ENCODE measurements around the gene FKBP5.

DNA sequence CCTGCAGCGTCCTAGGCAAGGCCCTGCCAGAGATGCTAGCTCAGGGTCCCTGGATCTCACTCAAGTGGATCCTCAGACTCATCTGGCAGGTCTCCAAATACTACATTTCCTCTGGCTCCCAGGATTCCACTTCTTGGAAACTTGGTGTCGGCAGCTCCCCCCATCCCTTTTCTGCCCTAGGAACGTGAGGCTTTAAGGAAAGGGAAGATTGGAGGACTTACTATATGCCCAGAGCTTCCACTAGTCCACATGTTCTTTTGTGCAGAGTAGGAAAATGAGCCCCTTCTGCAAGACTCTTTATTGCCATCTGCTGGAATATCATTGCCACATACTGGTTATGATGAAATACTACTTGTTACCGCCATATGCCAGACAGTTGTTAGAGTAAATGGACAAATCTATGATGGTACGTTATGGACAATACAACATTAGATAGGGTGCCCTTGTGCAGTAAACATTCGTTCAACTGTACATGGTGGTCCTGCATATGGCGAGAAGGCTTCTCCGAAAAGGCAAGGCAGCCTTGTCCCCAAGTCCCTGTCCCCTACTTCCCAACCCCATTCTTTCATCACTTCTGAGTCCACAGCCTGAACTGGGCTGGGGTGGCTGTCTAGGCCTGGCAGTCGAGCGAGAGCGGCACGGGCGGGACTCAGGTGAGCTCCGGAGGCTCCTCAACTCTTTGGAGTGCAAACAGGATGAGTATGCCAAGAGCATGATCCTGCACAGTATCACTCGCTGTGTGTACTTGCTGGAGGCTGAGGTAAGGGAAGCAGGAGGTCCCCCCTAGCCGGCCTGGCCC, 48.9 kb upstream of the FKBP5 start:
- TF ChIP-seq CTCF (IDR thresholded peaks at IDR 0.05; ENCODE audit: borderline replicate concordance, extremely low read depth, low read length, poor library complexity, severe bottlenecking) (peak; percentile 87), EZH2 (IDR thresholded peaks at IDR 0.05; ENCODE audit: borderline replicate concordance, low read depth, low read length, severe bottlenecking) (no peak)

All from DND-41 (cell line).